ENCODE results near the gene ADGRB3.
"Not testable (repeated sequence)": the region's sequence is repeated elsewhere in the genome, so short reads cannot be mapped to it uniquely, and the experiment has no call there.

The ADGRB3 gene

DNA sequence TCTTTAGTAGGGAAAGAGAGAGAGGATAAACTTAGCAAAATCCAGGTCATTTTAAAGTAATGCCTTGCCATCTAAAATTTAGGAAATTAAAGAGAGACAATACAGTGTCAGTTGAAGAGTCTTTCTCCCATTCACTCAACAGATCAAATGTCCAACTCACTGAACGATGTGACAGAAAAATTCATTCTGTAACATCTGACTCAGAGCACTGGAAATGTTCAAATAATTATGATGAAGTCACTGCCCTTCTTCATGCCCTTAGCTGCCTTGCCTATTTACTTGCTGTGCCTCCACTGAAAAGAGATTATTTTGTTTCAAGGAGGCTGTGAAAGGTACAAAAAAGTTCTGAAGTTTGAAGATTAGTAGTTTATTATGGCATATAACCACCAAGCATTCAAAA lies 434.8 kb downstream of the ADGRB3 start:
- no peak for DNase-seq

DNA sequence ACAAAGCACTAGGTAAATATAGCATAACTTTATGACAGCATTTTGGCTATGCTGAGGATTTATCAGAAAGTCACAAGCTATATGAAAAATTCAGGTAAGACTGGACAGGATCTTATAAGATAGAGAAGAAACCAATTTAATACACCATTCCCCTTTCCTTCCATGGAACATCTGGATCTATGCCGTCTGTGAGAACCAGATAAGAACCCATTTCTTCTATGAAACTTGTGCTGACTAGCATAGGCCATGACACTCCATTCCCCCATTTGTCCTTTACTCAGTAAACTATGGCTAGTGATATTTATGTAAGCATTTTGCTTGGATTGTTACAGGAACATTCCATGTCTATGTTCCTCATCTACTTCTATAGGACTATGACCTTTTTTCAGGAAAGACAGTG lies 437.7 kb downstream of the ADGRB3 start:
- DNase-seq, result no peak

DNA sequence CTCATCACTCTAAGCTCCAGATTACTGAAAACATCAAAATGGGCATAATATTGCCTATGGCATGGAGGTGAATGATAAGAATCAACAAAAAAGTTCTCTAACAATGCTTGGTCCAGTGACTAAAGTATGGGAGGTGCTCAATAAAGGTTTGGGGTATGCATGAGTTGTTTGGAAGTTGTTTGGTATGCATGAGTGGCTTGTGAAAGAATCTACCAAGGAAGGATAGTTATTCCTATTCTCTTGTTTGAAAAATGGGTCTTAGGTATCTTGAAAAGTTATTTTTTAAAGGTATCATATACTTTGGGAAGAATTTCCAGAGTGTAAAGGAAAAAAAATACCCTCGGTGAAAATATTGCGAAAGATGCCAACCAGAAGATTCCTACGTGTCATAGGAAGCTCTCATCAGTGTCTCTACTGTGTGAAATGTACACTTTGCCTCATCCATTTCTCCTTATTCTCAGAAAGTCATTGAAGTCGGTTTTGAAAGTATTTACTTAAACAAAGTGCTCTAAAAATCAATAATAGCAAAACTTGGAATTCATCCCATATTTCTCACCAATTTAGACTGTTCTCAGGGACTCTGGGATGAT lies 449.8 kb downstream of the ADGRB3 start:
- no peak for DNase-seq

DNA sequence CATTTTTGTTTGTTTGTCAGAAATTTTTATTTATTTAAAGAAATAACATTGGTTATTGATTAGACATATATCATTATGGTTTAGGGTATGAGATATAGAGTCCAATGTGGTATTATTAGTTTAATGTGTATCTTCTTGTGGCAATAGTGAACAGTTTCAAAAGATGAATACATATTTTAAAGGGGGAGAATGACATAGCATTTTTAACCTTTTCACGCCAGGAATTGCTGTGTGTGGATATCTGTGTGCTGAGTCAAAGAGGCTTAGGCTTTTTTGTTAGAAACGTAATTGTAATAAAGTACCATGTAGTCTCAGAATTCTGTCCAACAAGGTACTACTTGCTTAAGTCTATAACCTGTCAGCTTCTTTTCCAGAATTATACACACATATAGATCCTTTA lies 451.6 kb downstream of the ADGRB3 start:
- no peak for DNase-seq

DNA sequence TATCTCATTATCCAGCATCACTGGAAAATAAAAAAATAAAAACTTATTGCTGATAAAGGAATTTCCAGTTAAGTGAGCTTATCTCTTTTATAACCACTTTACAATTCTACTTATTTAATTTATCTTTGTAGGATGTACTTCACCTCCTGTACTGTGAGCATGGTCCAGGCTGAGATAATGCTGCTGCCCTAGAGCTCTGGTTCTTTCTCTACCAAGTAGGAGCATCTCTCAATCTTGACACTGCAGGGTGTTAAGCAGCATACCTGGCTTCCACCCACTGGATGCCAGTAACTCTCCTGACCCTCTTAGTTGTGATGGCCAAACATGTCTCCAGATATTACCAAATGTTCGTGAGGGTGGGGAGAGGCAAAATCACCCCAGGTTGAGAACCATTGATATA lies 454.5 kb downstream of the ADGRB3 start:
- no peak for DNase-seq

DNA sequence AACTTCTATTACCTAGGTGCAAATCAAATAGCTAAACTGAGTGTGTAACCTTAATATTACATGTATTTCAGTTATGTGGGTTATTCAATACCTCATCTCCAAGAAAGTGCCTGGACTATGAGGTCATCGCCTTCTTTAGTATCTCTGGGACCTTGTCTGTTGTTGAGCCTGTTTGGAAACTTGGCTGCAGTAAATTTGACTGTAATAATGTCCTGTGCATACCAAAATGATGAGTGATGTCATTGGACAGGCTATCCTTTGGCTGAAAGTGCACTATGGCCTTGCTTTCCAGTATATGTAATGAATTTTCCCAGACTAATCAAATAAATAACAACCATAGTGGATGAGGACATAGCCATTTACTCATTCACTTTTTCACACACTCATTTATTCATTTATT lies 455.1 kb downstream of the ADGRB3 start:
- DNase-seq, result no peak

DNA sequence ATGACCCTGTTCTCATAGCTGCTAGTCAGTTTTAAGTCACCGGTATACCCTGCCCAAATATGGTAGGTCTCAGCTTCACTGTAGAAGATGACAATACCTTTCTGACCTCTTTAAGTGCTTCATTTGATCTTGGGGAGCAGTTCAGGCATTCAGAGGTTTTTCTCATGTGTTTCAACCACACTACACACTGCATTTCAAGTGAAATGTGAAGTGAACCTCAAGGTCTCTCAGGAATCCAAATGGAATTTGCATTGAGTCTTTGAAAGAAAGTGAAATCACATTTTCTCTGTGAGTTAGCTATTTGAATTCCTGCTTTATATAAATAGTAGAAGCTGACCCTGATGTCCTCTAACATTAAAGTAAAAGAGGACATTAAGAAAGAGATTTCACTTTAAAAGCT lies 461.6 kb downstream of the ADGRB3 start:
- DNase-seq, result no peak

DNA sequence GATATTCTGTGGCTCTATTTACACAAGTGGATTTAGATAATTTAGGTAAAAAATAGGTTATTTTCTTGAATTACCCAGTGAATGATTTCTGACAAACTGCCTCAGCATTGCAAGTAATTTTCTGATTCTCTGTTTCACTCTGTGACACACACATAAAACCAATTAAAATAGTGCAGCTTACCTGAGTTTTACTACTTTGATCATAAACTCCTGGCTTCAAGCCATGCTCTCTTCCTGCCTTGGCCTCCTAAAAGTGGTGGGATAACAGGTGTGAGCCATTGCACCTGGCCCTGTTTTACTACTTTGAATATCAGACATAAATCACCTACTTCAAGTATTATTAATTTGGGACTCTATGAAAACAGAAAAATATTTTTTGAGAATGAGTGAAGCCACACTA lies 462.9 kb downstream of the ADGRB3 start:
- no peak for DNase-seq

DNA sequence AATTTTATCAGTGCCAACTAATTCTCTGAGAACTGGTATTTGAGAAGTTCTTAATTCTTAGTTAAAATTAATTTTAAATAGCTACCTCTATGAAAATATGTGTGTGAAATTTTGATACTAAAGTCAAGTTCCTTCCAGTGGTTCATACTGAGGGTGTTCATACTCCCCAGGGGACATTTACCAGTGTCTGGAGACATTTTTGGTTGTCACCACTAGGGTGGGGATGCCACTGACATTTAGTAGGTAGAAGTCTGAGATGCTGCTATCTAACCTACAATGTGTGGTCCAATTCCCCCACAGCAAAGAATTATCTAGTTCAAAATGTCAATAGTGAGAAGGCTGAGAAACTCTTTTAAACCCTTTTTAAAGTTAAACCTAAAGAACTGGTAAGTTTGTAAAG lies 463.8 kb downstream of the ADGRB3 start:
- DNase-seq, result no peak

DNA sequence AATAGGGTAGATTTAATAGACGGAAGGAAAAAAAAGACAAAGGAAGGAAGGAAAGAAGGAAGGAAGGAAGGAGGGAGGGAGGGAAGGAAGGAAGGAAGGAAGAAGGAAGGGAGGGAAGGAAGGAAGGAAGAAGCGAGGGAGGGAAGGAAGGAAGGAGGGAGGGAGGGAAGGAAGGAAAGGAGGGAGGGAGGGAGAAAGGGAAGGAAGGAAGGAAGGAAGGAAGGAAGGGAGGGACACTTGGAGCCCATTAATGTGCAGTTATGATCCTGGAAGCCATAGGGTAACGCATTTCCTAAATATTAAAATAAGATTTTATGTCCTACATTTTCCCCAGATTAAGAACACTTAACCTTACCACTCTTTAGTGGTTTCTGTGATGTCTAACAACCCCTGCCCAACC lies 465.7 kb downstream of the ADGRB3 start:
- DNase-seq, result no peak

DNA sequence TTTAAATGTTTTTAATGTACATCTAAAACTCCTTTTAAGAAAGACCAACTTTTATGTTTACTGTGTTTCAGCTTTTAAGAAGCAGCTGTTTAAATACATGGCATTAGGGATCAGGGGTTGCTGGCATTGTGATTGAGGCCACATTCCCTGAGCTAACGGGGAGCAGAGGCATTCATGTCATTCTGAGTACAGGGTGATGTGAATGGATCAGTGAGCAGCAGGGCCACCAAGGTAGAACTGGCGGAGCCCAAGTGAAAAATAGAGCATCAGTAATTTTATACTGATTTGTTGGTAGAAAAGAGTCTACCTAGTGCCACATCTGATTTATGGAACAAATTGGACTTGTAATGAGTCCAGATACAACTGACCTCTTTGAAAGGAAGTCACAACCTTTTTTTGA lies 467.3 kb downstream of the ADGRB3 start:
- DNase-seq, result no peak

DNA sequence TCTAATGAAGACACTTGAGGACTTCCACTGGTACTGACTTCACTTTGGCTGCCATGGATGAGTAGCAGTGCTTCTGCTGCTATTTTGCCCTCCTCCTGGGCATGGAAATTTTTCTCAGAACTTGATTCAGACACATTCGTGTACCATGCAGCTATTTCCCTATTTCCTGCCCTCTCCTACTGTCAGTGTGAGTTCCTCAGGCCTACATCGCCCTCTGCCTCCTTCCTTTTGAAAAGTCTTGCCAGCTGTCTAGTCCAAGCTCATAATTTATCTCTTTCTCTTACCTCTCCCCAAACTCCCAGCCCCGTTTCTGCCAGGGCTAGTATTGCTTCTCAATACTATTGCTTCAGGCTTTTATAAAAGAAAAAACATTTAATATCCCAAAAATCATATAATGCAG lies 470.2 kb downstream of the ADGRB3 start:
- DNase-seq, result no peak

DNA sequence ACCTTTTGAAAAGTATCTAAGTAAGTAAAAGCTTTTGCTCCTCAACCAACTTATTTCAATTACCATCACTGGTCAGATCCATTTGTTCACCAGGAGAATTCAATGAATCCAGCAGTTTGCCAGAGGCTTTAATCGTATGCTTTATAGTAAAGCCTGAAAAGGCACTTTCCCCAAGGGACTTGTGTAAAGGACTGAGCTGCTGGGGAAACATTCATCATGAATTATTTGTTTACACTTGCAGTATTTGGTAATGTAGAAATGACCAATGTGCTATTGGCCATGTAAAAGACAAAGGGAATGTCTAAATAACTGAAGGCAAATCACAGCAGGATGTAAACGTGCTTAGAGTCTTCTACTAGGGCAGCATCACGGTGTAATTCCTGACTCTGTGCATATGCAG lies 471.4 kb downstream of the ADGRB3 start:
- DNase-seq, result no peak

DNA sequence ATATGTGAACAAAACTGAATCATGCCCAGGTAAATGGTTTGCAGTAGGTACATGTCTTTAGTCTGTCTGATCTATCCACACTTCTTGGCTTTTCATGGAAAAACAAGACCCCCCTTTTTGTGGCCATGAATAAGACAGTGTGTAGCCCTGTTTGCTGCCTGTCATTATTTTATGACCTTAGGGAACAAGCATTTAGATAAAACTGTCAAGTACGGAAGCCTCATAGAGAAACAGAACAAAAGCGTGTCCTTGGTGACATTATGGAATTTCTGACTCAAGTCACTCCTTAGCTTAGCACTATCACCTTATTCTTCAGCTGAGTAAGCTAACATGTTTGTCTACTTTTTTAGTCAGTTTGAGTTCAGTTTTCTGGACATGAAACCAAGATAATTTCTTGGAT lies 476.2 kb downstream of the ADGRB3 start:
- DNase-seq, result no peak

DNA sequence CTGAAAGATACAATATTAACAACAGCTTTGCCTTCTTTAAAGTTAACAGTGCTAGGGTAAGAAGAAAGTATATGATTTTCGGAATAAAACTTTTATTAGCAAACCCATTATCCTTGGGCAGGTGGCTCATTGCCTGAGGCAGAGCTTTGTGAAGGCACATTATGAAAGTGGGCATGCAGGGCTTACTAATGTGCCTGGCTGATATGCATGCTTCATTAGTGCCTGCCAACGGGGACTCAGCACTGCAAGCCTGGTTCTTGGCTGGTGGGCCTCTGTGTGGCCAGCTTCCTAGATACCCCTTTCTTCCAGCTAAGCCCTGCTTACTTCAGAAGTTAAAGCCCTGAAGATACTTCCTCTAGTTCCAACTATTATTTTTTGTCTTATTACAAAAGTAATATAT lies 481.6 kb downstream of the ADGRB3 start:
- no peak for DNase-seq

DNA sequence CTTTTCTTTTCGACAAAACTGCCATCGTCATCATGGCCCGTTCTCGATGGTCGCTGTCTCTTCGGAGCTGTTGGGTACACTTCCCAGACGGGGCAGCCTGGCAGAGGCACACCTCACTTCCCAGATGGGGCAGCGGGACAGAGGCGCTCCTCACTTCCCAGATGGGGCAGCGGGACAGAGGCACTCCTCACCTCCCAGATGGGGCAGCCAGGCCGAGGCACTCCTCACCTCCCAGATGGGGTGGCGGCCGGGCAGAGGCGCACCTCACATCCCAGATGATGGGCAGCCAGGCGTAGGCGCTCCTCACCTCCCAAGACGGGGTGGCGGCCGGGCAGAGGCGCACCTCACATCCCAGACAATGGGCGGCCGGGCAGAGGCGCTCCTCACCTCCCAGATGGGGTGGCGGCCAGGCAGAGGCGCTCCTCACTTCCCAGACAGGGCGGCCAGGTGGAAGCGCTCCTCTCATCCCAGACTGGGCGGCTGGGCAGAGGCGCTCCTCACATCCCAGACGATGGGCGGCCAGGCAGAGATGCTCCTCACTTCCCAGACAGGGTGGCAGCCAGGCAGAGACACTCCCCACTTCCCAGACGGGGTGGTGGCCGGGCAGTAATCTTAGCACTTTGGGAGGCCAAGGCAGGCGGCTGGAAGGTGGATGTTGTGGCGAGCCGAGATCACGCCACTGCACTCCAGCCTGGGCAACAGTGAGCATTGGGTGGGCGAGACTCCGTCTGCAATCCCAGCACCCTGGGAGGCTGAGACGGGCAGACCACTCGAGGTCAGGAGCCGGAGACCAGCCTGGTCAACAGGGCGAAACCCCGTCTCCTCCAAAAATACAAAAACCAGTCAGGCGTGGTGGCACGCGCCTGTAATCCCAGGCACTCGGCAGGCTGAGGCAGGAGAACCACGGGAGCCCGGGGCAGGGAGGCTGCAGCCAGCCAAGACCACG lies 486.7 kb downstream of the ADGRB3 start:
- not testable (repeated sequence) for DNase-seq

DNA sequence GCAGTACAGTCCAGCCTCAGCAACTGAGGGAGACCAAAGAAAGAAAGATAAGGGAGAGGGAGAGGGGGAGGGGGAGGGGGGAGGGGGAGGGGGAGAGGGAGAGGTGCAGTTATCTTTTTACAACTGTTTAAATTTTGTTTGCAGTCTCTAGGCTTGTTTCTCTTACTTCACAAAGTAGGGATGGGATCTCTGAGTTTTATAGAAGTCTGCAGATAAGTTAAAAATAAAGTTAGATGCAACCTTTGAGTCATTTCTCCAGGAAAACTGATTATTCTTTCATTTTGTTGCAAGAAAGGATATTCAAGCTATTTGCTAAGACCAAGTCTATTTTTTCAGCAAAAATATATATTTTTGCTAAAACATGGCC lies 487.3 kb downstream of the ADGRB3 start:
- DNase-seq, result no peak

DNA sequence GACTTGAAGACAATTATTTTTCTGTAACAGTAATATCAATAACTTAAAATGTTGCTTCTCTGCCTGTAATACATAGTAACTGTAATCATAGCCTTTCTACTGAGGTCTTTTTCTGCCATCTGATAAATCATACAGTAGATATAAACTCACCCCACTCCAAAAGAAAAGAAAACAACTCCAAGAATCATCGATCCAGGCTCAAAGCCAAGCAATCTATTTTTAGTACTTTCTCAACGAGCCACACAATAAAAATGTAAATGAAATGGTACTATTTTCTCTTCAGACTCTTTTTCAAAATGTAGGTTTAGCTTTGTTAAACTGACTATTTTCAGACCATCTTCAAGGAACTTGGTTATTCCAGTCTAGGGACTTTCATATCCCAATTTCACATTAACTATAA lies 493.3 kb downstream of the ADGRB3 start:
- DNase-seq, result no peak

DNA sequence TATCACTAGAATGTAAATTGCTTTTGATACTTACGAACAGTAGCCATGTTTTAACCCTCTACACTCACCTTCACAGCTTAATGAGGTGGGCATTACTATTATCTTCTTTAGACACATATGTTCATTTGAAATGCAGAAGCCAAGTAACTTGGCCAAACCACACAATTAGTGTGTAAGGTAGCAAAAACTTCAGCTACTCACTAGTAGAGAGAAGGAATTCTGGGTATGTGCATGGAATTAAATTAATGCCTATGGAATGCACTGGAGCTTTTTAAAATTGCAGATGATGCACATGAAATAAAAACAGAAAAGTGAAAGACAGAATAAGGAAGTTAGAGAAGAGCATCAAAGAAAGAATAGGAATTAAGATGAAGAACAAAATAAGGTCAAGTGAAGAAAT lies 494.0 kb downstream of the ADGRB3 start:
- no peak for DNase-seq

DNA sequence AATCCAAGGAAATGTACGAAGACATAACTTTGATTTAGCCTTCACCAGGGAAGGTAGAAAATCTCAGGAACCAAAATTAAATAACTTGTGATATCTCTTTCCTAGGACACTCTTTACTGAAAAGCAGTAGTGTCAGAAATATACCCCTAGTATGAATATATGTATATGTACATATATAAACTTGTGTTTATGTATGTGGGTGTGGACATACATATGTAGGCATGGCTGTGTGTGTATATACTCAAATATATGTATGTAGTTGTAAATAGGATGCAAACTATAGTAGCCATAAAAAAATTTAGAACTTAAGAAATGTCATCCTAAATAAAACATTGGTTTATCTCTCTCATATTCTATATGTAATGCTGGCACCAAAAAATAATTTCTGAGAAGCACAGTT lies 500.8 kb downstream of the ADGRB3 start:
- DNase-seq, result no peak

DNA sequence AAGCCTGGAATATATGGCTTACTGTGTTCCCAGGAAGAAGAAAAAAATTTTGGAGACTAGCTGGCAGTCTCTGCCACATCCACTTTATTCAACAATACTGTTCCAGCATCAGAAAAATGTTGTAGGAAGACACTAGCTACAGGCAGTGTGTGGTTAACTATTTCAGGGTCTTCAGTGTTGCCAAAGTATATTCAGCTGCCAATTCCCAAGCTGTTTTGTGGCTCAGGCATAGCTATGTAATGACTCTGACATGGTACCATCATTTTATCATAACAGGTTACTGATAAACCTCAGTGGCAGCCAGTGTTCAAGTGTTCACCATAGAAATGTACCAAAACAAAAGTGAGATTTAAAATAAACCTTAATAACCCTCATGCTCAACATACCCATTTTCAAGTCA lies 503.1 kb downstream of the ADGRB3 start:
- DNase-seq, result no peak

DNA sequence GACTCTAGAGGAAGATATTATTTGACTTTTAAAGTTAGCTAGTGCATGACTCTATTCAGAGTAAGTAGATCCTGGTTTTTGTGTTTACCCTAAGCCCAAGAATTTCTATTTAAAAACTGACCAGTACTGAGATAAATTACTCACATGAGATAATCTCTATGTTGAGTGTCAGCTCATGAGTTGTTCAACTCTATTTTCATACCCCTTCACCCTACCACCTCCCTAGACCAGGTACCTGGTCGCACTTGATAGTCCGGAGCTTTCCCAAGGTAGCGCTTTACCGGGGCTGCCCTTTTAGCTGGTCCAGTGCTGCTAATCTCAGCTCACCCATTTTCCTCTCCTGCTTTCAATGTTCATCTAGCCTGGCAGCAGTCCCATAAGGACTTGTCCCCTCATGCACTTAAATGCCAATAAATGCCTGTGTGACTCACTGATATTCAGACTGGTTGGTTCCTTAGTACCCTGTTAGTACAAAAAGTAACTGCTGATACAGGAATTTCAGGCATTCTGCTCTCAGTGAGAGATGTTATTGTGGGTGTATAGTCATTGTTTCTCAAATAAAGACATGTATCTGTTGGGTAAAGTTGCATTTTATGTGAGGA lies 503.9 kb downstream of the ADGRB3 start:
- DNase-seq, result no peak

DNA sequence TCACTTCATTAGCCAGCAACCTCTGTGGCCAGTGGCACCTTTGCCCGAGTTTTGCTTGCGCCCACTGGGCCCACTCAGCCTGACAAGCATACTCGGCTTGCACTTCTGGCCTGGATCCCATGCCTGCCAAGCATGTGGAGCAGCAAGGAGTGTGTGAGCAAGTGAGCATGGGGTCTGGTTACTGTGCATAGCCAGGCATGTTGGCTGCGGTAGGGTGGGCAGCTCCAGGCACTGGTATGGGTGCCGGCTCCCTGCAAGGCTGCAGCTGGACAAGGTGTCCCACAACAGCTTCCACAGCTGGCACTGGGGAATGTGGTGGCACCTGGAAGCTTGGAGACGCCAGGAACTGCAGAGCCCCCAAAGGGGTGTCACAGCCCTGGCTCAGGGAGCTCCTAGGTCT lies 510.0 kb downstream of the ADGRB3 start:
- no peak for DNase-seq

DNA sequence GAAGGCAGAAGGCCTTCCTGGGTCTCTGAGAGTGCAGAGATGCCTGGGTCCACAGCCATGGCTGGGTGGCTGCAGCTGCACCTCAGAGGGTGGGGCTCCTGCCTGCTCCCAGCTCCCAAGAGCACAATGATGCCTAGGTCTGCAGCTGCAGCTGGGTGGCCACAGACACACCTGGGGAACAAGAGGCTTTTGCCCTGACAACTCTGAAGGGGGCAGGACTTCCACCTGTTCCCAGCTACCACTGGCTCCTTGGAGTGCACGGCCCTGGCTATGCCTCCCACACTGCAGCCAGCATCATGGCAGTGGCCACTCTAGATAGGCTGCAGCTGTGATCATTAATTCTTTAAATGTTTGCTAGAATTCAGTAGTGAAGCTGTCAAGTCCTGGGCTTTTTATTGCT lies 511.3 kb downstream of the ADGRB3 start:
- no peak for DNase-seq

All from NCI-H2171 (cell line).